Testis (tissue), 3 donors: ENCODE data around the gene IRX2. TPM values are rescaled to one million over a fixed set of nuclear protein-coding genes. Genes with fewer than 3 reads are reported as not detected.

Experiments used
- DNase-seq: peaks from one replicate; pipeline ENCODE4 v3.0.0-alpha.2; 2019
- H3K27ac ChIP-seq, 2 donors: fragments of 200-600 bp; sonication (generic); one replicate each; pipeline ENCODE4 v1.5.1; 2019
- H3K27me3 ChIP-seq: fragments of 200-600 bp; sonication (generic); one replicate; pipeline ENCODE4 v1.5.1; 2019
- H3K36me3 ChIP-seq: fragments of 200-600 bp; sonication (generic); one replicate; pipeline ENCODE4 v1.5.1; 2017; ENCODE audit warnings: low read depth; ENCODE audit errors: missing control alignments
- H3K4me1 ChIP-seq: fragments of 200-600 bp; sonication (generic); one replicate; pipeline ENCODE4 v1.5.1; 2019
- H3K4me3 ChIP-seq, 2 donors: fragments of 200-600 bp; sonication (generic); one replicate each; pipeline ENCODE4 v1.5.1; 2017 to 2019
- H3K9me3 ChIP-seq: fragments of 200-600 bp; sonication (generic); one replicate; pipeline ENCODE4 v1.5.1; 2017
- POLR2A ChIP-seq: fragments of 450-650 bp; IDR thresholded peaks from one replicate; pipeline ENCODE4 v1.6.1; 2017; ENCODE audit warnings: antibody characterized with exemption, mild to moderate bottlenecking, moderate library complexity
- WGBS, 2 donors: methylation state at CpG; one replicate each; pipeline ENCODE4 v1.1.5; 2018; 5-methylcytosine and 5-hydroxymethylcytosine counted together
- intact Hi-C: fragments of 100-400 bp; cut with DNase I; formaldehyde crosslinking; loops from one replicate; pipeline ENCODE4 v1.15.1; 2023; ENCODE audit warnings: low total_unique reads
- polyA plus RNA-seq: library from polyadenylated mRNA; stranded (reverse); fragments of 350-450 nt; fragmentation: Illumina TruSeq; extraction: RNeasy Lipid Tissue Mini Kit (QIAGEN cat#74804); gene quantifications from one replicate; pipeline ENCODE4 v1.2.3, GENCODE V29; 2014; ENCODE audit warnings: low read depth, low replicate concordance; ENCODE audit not compliant: insufficient read depth
- total RNA-seq, 2 donors: library from RNA; depleted of rRNA; stranded (reverse); fragments of >200 nt; gene quantifications; one replicate each; pipeline ENCODE4 v1.2.3, GENCODE V29; 2016
- TF ChIP-seq, protein P1 (sequence below), 3 experiments: fragments of 450-650 bp in 2 of 3; fragments of 200-600 bp in 1 of 3; sonication (generic) in 1 of 3; IDR thresholded peaks; one replicate each; pipeline ENCODE4 v1.5.1; 2016 to 2019; ENCODE audit warnings: antibody characterized with exemption in 3 of 3, mild to moderate bottlenecking in 2 of 3, moderate library complexity in 1 of 3

The IRX2 gene
- total and polyA plus RNA-seq, 3 donors from 2014 or later = 2.8 to 15.1 (median 9.1) TPM

DNA sequence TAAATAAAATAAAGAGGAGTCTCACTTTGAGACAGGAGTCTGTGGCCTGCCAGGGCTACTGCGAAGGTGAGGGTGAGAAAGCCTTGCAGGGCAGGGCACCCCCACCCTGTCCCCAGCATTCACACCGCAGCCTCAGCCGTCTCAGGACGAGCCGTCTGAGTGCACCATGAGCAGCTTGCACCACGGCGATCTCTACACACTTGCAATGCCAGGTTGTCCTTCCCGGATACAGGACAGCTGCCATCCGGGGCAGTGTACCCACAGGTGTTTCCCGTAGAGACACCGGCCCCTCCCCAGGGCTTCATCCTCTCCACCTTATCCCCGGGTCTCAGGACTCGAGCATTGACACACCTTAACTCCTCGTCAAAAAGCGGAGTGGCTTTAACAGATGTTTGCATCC is 43.3 kb downstream of the IRX2 start:
- WGBS, 2 donors = 89 to 92% methylated on average over 15 of the region's 15 CpGs
- Histone ChIP-seq H3K4me3 (no peak overlapping the region), H3K27ac (no peak overlapping the region), H3K4me1 (no peaks in the 10 kb centered on the region), H3K27me3 (no peaks in the 10 kb centered on the region), H3K36me3 (no peaks in the 10 kb centered on the region), H3K9me3 (no peaks in the 10 kb centered on the region)
- no peak for DNase-seq
- intact Hi-C loops = no loop called here
- TF ChIP-seq, protein P1, sequence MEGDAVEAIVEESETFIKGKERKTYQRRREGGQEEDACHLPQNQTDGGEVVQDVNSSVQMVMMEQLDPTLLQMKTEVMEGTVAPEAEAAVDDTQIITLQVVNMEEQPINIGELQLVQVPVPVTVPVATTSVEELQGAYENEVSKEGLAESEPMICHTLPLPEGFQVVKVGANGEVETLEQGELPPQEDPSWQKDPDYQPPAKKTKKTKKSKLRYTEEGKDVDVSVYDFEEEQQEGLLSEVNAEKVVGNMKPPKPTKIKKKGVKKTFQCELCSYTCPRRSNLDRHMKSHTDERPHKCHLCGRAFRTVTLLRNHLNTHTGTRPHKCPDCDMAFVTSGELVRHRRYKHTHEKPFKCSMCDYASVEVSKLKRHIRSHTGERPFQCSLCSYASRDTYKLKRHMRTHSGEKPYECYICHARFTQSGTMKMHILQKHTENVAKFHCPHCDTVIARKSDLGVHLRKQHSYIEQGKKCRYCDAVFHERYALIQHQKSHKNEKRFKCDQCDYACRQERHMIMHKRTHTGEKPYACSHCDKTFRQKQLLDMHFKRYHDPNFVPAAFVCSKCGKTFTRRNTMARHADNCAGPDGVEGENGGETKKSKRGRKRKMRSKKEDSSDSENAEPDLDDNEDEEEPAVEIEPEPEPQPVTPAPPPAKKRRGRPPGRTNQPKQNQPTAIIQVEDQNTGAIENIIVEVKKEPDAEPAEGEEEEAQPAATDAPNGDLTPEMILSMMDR (IDR thresholded peaks at IDR 0.05) = no peak
- no peak for TF ChIP-seq POLR2A

DNA sequence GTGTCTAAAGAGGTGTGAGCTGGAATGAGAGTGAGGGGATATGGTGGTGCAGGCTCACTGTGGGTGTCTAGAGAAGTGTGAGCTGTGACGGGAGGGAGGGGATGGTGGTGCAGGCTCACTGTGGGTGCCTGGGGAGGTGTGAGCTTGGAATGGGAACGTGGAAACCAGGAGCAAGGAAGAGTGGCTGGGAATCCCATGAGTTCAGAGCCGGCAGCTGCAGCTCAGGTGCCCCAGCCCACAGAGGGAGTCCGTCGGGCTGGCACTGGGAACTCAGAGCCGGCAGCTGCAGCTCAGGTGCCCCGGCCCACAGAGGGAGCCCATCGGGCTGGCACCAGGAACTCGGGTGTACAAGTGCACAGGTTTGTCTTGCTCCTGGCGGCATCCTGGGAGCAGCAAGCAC is 45.6 kb downstream of the IRX2 start:
- intact Hi-C loops = no loop called here
- H3K27me3 ChIP-seq = no peaks in the 10 kb centered on the region
- TF ChIP-seq, protein P1 (IDR thresholded peaks at IDR 0.05) = no peak
- no peak overlapping the region for H3K4me3 ChIP-seq
- H3K9me3 ChIP-seq = no peaks in the 10 kb centered on the region
- H3K36me3 ChIP-seq = no peaks in the 10 kb centered on the region
- no peak for DNase-seq
- no peak overlapping the region for H3K27ac ChIP-seq
- H3K4me1 ChIP-seq = no peaks in the 10 kb centered on the region
- 87 to 88% methylated on average over 3 to 10 of the region's 10 CpGs for WGBS, 2 donors

DNA sequence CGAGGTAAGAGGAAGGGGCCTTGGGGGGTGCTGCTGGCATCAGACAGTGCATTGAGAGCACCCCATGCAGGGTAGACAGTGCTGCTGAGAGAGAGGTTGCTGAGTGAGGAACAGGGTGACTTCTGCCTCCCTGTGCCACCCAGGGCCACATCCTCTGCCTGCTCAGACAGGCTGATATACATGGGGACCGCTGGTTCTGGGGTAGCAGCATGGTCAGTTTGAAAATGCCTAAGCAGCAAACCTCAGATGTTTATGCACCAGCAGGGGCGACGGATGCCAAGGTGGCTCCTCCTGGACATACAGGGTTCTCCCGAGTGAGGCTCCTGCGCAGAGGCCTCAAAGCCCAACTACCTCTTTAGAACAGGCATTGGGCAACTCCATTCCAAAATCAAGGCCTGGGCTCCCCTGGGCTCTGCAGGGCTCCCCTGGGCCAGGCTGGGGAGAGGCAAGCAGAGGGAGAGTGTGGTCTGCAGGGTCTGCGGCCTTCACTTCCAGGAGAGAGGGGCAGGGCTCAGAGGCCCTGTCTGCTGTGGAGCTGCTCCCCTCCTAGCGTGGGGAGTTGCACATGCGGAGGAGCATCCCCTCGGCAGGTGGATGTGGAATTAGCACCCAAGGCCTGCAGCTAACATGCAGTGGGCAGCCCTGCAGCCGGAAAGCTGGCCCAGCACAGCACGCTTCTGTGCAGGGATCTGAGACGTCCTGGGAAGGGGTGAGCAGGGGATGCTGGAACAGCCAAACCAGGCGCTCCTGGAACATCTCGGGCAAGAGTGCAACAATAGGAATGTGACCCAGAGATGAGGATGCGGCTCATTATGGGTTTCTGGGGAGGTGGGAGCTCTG is 46.5 kb downstream of the IRX2 start:
- intact Hi-C loops = no loop called here

DNA sequence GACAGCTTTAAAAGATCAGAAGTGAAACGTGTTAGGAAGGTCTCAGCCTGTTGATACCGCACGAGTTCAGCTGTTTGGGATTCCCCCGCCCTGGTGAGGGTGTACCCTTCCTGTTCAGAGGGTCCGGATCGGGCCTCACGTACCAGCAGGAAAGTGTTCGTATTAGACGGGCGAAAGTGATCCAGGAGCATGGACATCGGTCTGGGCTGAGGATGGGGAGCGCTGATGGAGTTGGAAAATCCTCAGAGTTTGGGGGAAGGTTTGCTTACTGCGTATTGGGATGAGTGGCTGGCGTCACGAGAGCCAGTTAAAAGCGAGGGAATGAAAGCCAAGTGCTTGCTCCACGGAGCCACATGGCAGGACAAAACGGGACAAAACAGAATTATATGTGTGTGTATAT is 47.4 kb downstream of the IRX2 start:
- DNase-seq = no peak
- no peak for TF ChIP-seq POLR2A
- TF ChIP-seq, protein P1 (IDR thresholded peaks at IDR 0.05) = no peak
- no peaks in the 10 kb centered on the region for H3K36me3 ChIP-seq
- no peaks in the 10 kb centered on the region for H3K9me3 ChIP-seq
- H3K4me1 ChIP-seq = no peaks in the 10 kb centered on the region
- no peak overlapping the region for H3K27ac ChIP-seq
- H3K27me3 ChIP-seq = no peaks in the 10 kb centered on the region
- WGBS, 2 donors = 89% methylated on average over 18 of the region's 18 CpGs
- intact Hi-C loops = no loop called here
- H3K4me3 ChIP-seq = no peak overlapping the region

More for the DNA sequence above, 46.5 kb downstream of the IRX2 start:
- TF ChIP-seq POLR2A = no peak
- TF ChIP-seq, protein P1 (IDR thresholded peaks at IDR 0.05) = no peak
- no peaks in the 10 kb centered on the region for H3K27me3 ChIP-seq
- no peak overlapping the region for H3K27ac ChIP-seq
- H3K36me3 ChIP-seq = no peaks in the 10 kb centered on the region
- 90 to 93% methylated on average over 10 to 16 of the region's 16 CpGs for WGBS, 2 donors
- H3K9me3 ChIP-seq = no peaks in the 10 kb centered on the region
- H3K4me3 ChIP-seq = no peak overlapping the region
- DNase-seq = no peak
- no peaks in the 10 kb centered on the region for H3K4me1 ChIP-seq

DNA sequence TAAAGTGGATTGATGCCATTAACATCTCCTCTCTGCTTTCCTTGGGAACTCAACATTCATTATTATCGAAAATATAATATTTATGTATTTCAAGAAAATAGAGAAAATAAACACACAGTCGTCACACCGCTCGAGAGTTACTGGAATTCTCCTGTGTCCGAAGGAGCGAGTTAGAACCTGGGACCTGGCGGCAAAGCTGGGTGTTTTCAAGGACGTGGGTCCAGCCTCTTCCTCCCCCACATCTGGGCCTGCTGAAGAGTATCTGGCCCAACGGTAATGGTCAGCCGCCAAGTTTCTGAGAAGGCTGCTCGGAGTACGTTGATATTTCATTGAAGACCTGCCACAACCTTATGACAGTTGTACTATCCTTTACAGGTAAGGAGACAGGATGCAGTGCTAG is 47.9 kb downstream of the IRX2 start:
- TF ChIP-seq, protein P1 (IDR thresholded peaks at IDR 0.05) = no peak
- no peak for TF ChIP-seq POLR2A
- DNase-seq = no peak
- H3K9me3 ChIP-seq = no peaks in the 10 kb centered on the region
- intact Hi-C loops = no loop called here
- H3K4me1 ChIP-seq = no peaks in the 10 kb centered on the region
- H3K4me3 ChIP-seq = no peak overlapping the region
- WGBS, 2 donors = 72 to 73% methylated on average over 12 of the region's 12 CpGs
- no peaks in the 10 kb centered on the region for H3K27me3 ChIP-seq
- no peak overlapping the region for H3K27ac ChIP-seq
- H3K36me3 ChIP-seq = no peaks in the 10 kb centered on the region
